Vagina (tissue), 2 donors: Measurements from ENCODE around the gene ASIC5.

Experiments used
- CTCF ChIP-seq, 3 experiments: fragments of 450-650 bp in 2 of 3; fragments of 200-600 bp in 1 of 3; sonication (generic) in 1 of 3; IDR thresholded peaks; one replicate each; pipeline ENCODE4 v1.5.1; 2017 to 2019; ENCODE audit warnings: antibody characterized with exemption in 3 of 3, mild to moderate bottlenecking in 2 of 3, moderate library complexity in 2 of 3
- POLR2A ChIP-seq, 2 donors: fragments of 450-650 bp; IDR thresholded peaks; one replicate each; pipeline ENCODE4 v1.6.1; 2017; ENCODE audit warnings: antibody characterized with exemption in 2 of 2, mild to moderate bottlenecking in 2 of 2, moderate library complexity in 2 of 2
- POLR2AphosphoS5 ChIP-seq, 2 donors: sonication (generic); formaldehyde crosslinking; IDR thresholded peaks; one replicate each; pipeline ENCODE4 v1.9.0; 2017; ENCODE audit warnings: antibody characterized with exemption in 2 of 2, mild to moderate bottlenecking in 2 of 2, low read depth in 1 of 2; ENCODE audit not compliant: insufficient read depth in 1 of 2

DNA sequence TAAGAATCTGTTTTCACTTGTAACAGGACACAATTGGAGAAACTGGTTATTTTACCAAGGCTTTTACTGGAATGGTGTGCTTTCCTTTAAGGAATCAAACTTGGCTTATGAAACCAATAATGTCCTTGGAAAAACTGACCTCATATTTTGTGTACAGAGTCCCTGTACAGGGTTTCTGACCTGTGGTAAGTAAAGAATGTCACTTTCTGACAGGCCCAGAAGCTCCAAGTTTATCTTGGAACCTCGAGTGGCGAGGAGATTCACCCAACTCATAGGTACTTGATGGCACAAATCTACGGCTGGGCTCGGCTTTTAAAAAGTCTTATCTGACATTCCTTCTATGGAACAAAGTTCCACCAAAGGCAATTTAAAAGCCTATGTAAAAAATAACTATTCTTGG, 17.0 kb downstream of the ASIC5 start:
- no peak for TF ChIP-seq CTCF (IDR thresholded peaks at IDR 0.05)
- no peak for TF ChIP-seq POLR2AphosphoS5 (IDR thresholded peaks at IDR 0.05; ENCODE audit: insufficient read depth in 1 of 2, low read depth in 1 of 2)
- no peak for TF ChIP-seq POLR2A (IDR thresholded peaks at IDR 0.05)
